ENCODE data around the gene PLCL2.

The PLCL2 gene

DNA sequence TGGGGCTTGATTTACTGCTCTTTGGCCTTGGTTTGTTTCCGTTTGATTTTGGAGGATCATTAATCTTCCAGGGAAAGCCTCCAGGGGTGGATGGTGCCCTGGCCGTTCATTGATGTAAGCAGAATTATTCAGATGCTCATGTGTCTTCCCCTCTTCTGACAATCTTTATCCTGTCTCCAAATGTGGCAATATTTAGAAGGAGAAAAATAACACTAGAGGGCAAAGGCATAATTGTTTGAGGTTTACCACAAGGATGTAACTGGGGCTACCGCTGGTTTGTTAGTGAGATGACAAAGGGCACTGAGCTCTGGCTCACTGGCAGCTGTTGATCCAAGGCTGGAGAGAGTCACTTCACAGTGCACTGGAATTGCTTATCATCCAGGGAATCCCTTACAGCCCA lies 18.2 kb upstream of the PLCL2 start:
- DNase-seq: no peak

DNA sequence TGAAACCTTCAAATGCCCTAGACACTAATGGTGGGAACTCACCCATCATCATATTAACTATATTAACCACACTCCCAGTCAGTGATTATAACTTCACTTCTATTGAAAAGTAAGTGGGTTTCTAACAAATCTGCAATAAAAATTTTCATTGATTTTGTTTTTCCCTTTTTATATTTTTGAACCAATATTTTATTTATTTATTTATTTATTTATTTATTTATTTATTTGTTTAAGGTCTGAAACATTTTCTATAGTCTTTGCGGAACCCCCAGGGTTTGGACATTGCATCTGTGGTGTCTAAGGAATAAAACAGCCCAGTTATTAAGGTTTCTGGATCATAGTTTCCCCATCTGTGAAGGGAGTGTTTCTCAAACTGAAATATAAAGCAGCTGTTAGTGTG lies 16.2 kb upstream of the PLCL2 start:
- no peak for DNase-seq

DNA sequence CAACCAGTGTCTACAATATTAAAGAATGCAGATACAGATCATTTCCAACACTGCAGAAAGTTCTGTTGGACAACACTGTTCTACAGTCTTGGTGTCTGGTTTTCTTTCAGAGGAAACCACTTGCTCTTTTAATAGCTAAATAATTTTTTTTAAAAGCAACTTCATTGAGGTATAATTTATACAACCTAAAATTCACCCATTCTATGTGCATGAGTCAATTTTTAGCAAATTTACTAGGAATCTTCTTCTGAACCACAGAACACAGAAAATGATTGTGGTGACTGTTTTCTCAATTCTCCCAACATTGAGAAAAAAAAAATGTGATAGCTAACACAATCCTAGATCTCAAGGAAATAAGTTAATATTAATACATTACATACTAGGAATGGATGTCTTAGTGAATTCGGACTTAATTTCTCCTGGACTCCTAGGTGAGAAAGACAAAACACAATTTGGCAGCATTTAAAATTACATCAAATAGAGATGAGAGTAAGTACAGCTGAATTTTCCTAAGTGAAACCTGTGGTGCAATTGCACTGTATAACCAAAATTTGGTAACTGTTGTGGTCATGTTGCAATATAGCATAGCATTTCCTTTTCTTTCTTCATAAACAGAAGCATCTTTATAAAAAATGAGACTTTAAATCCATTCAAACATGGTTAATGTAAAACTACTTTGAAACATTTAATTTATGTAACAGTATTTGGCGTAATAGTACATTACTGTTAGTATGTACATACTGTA lies 15.3 kb upstream of the PLCL2 start:
- DNase-seq: peak; percentile 48 to 85

DNA sequence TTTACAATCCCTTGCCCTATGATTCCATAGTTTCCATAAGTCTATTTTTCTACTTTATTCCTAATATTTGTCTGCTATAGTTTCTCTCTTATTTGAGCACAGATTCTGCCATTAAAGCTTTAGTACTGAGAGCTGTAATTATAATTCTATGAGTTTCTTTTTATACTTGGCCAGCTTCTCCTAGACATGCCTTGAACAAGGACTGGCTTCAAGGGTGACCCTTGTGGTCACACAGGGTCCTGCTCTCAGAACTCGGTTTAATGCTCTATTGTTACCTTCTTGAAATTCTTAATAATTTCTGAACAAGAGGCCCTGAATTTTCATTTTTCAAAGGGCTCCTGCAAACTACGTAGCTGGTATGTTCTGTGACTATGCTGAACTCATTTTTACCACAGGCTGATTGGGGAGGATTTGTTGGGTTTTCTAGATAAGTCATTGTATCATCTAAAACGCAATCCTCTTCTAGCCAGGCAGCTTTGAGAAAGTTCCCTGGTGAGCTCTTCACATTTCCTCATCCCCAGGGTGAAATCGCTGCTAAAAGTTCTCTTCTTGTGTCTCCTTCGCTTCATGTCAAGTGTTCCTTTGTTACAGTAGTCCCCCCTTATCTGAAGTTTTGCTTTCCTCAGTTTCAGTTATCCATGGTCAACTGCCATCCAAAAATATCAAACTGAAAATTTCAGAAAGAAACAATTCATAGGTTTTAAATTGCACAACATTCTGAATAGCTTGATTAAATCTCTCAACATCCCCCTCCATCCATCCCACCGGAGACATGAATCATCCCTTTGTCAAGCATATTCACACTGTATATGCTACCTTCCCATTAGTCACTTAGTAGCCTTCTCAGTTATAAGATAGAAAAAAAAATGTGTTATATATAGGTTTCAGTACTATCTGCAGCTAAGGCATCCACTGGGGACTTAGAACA lies 12.6 kb upstream of the PLCL2 start:
- peak; percentile 17 to 40 for DNase-seq

DNA sequence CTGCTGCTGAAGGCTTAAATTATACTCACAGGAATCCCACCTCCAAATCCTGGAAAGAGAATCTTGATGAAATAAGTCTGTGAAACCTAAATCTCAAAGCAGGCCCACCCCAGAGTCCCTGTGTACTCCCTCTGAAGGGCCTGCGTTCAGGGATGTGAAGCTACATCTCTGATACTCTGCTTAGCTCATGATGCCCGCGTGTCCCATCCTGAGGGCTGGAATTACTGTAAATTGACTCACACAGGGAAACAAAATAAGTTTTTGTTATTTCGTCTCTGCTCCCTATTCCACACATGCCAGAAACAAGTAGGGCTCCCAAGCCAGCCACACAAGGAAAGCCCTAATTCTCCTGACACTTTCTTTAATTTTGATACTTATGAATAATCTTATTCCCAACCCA lies 10.9 kb upstream of the PLCL2 start:
- DNase-seq: no peak

DNA sequence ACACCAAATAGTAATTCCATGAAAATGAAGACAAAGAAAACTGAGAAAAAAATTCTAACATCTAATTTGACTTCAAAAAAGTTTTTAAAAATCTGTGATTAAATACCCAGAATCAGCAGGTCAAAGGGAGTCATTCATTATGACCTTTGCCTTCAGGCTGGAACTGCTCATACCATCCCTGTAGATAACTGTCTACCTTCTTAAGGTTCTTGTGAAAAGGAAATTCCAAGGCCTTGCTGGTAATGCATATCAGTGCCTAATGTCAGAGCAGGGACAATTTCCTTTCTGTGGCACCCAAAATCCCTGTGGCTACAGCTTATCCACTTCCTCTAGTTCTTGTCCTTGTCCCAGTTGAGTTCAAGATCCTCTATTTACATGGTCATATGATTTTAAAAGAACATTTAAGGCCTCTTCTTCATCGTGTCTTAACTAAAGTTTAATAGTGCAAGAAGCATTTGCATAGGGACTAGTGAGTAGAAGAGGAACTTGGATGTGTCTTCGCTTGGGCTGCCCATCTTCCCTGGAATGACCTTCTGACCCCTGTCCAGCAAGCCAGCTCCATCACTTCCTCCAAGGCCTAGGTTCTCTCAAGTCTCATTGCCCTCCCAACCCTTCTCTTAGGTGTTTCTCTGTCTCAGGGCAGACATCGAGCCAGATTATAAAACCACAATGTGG lies 8.7 kb upstream of the PLCL2 start:
- peak; percentile 72 to 86 for DNase-seq

DNA sequence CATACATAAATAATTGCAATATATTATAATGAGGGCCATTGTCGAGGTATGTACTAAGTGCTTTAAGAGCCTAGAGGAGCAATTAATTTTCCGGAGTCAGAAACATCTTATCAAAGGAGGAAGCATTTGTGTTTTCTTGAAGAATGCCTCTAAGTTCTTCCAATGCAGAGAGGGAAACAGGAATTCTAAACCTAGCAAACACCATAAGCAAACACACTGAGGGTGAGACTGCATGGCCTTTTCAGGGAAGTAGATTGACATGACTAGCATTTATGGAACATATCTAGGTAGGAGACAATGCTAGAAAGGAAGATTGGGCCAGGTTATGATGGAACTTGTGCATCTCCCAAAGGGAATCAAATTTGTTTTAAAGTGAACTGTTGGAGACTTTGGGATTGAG lies 7.2 kb upstream of the PLCL2 start:
- DNase-seq: no peak

DNA sequence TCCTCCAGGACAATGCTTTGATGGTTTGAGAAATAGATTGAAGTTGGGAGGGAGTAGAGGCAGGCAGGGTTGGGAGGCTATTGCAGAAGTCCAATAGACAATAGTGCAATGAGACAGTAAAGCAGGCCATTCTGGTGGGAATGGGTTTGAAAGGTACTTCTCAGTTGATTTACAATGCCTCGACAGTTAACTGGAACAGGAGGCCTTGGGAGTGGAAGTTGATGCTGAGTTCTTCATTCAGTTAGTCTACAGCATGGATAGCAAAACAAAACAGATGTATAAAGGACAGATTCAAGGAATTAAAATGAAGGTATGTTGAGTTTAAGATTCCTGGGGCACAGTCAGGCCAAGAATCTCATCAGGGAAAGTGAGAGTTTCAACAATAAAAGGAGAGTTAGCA lies 6.8 kb upstream of the PLCL2 start:
- DNase-seq: no peak

DNA sequence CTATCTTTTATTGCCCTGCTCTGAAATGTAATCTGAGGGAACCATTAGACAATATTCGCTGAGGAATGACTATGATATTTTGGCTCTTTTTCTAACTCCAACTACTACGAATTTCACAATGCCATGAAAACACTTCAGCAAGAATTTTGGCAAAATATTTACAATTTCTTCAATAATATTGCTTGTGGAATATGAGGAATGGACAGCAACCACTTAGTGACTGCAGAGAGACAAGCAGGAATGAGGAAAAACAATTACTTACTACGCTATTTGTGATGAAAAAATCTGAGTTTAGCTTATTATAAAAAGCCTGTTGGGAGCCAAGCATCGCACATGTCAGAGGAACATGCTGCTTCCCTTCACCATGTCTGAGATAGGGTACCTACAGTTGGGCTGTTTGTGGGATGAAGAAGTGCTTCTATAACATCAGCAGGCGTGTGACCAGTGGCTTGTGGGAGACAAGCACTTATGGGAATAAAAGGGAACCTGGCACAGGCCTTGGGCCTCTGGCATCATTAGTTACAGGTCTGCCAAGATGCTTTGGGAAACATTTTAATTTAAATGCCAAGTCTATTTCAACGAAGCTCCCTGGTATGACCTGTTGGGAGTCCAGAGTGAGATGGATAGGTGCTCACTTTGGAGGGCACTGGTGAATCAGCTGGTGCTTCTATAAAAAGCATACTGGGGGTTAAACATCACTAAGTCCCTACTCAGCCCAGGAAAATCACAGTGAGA lies 2.7 kb upstream of the PLCL2 start:
- peak; percentile 30 to 73 for DNase-seq

DNA sequence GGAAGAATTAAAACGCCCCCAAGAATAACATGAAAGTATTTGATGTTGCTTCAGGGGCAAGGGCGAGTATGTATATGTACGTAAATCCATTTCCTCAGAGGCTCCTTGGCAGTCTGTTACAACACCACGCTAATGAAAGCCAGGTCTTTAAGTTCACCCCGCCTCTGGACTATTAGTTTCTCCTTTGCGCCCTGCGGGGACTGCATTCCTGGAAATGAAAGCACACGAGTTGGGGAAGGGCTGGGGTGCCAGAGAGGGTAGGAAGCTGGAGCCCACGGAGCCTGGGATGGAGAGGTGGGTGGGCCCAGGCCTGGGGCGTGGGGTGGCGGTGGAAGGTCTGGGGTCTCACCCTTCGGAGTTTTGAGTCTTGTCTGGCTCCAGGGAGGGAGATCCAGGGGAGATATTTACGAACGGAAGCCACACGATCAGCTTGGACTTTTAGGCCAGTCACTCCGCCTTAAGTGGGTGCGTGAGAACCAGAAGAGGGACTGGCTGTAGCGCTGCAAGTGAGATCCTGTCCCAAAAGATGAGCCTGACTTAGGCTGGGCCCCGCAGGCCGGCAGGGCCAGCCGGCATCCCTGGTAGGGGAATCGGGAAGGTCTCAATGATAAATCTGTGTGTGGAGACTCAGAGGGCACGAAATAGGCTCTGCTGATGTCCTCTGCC lies 1.6 kb upstream of the PLCL2 start:
- DNase-seq: peak; percentile 33 to 51

DNA sequence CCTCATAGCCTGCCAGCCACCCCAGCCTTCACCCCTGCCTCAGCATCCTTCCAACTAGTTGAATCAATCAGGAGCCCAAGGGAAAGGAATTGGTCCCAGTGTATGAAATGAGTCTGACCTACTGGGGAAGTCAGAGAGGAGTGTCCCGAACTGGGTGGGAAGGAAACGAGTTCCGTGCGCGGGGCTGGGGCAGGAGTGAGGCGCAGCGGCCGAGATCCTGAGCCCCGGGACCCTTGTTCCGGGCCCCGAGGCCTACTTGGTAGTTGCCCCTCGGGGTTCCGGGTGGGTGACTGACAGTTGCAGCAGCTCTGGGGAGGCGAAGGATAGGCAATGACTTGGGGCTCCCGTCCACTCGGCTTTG lies 1.1 kb upstream of the PLCL2 start:
- DNase-seq: no peak

DNA sequence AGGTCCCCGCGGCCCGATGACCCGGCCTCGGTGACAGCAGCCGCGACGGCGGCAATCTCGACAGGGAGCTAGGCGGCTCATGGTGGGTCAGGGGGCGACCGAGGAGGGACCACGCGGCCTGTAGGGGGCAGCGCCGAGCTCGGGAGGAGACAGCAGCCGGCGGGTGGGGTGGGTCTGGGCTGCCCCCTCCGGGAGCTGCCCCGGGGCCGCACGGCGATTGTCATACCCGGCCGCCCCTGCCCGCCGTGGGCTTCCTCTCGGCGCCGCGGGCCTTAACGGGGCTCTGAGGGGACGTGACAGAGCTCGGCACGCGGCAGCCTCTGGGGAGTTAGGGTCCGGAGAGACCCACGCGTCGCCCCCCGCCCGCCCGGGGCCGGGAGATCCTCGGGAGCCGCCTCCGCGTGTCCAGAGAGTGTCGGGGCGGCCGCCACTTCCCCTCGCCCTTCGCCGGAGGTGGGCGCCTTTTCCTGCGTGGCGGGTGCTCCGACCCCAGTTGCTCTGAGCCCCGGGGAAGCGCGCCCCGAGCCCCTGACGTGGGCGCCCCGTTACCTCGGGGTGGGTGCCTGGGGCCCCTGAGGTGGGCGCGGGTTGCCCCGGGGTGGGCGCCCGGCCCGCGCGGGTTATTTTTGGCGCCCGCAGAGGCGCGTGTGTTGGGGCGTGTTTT lies 539 bp upstream of the PLCL2 start:
- peak; percentile 32 to 36 for DNase-seq

DNA sequence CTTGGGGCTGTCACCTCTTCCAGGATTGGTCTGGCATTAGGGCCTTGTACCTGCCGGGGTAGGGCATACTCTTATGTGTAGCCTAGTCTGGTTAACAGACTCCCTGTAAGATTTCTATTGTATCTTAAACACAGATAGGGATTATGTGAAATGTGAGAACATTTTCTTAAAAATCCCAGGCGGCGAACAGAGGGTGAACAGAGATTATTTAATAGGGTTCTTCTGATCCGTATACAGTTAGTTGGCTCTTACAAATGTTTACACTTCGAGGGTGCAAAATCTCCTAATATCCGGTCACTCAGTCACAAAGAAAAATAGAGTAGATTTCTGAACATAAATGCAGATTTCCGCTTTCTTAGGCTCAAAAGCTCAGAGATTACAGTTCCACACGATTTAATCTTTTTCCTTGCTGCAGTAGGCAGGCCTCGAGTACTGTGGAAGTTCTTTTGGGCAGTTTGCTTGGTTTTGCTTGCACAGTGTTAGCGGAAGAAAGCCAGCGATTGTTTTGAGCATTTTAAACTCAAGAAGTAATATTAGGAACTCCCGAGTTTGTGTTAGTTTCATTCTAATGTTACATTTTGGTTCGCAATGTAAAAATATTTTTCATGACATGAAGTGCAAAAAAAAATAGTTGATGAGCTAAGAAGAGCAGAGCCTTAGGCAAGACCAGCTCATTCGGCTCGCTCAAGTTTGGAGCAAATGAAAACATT lies 993 bp downstream of the PLCL2 start:
- peak; percentile 25 to 30 for DNase-seq

DNA sequence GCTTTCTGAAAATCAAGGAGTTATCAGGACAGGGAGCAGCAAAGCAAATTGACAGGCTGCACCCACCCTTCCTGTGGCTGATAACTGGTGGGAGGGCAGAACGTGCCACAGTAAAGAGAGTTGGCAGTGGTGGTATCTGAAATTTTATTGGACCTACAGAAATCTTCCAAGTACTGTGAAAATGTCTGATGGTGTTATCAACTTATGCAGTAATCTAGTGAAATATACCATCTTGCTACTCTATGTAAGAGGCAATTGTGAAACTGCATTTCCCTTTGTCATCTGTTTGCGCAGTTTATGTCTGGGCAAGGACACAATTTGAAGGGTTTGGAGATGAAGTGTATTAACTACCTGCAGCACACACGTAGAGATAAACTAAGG lies 1.5 kb downstream of the PLCL2 start:
- DNase-seq: peak; percentile 62 to 67

DNA sequence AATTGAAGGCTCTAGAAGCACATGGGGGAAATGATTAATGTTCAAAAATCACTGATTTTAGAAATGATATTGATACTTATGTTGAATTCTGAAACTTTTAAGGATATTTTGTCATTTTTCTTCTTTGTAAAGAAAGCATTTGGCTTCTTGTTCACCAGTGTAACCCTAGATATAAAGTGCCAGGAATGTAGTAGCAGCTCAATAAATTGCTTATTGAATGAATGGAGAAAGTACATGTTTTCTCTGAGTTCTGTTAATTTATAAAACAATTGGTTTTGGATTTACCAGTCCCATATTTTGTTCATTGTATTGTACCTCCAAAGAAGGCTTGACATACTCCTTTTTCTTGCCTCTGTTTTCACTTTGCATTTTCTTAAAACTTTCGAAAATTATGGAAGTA lies 2.4 kb downstream of the PLCL2 start:
- no peak for DNase-seq

DNA sequence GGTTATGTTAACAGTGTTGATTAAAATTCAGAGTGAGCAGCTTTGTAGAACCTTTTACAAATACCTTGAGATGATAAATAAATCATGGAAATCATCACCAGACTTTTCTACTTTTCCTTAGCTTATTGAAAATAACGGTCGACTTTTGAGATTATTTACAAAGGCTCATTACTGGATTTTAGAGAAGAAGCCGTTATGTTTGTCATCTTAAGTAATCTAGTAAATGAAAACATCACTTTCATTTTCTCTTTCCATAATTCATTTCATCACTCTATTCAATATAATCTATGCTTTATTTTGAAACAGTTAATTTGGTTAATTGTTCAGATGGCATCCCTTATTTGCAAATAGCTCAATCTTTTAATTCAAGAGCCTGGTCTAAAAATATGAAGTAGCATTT lies 3.6 kb downstream of the PLCL2 start:
- no peak for DNase-seq

DNA sequence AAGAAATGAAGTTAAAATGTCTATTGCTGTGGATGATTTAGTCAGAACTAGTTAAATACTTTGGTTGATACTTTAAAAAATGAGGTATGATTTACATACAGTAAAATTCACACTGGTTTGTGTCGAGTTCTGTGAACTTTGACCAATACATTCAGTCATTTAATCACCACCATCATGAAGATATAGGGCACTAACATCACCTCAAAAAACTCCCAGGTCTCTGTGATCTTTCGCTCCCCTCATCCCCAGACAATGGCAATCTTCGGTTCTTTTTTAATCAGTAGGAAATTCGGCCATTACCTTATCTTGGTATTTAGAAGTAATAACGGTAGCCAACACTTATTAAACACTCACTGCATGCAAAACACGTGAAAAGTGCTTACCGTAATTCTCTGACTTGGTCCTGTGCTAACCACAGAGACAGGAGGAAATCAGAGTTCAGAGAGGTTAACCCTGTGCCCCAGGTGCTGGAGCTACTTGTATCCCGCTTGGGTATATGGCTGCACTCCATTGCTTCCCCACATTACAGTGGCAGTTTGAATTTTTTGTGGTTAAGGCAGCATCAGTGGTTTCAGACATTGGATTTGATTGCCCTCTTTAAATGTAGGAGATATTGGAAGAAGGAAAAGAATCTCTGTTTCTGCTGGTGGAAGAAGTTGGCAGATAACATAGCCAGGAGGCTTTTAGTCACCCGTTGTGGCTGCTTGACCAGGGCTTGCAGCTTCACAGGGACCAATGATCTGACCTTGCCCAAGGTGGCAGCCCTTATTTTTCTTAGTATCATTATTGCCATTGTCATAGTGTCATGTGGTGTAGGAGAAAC lies 4.2 kb downstream of the PLCL2 start:
- DNase-seq: no peak

DNA sequence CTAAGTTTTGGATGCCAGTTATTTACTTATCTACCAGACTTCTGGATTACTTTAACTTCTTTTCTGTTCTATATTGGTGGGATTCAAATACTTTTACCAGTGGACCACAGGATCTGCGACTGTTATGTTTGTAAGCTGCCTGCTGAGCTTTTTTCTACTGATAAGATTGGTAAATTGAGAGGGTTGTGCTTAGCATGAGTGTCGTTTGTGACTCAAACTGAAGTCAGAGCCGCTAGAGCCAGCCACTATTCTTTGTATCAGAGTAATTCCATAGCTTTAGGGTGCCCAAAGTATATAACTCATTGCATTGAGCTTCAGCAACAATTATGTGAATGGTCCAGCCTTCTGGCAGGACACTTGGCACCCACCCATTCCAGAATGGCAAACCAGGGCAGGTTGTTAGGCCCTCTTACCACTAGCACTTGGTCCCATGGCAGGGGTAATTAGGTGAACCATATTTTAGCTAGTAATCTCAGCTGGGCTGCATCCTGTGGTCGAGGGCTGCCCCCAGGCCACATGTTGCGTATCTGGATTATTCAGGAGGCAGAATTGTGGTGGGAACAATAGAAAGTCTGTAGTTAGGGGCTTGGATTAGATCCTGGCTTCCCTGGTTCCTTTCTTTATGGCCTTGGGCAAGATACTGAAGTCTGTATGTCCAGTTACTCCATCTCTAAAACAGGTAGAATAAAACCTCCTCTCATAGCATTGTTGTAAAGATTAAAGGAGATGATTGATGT lies 6.0 kb downstream of the PLCL2 start:
- DNase-seq: no peak

DNA sequence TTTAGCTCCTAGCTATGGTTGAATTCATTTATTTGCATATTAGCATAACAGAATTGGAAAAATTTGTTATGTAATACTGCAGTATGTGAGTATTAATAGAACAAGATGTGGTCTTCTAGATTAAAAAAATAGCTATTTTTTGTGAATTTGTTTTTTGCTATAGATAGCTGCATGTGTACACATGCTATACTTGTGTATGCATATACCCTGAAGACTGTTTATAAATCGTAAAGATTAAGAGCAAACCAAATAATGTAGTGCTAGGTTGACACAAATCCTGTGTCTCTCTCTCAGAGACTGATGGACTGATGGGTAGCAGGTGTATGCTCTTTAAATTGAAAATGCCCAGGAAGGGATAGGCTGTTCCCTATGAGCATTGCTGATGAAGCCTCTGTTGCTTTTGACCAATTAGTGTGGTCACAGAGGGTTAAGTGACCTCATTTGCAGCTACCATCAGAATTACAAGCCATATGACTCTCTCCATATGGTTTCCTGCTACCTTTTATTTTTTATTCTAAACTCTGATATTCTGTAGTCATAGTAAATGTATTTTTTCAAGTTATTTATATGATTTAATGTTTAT lies 9.0 kb downstream of the PLCL2 start:
- no peak for DNase-seq
